Measurements from ENCODE around the gene NRM. TPM values are rescaled to one million over a fixed set of nuclear protein-coding genes. Genes with fewer than 3 reads are reported as not detected.

The NRM gene
- total RNA-seq, 1 experiment from 2014 or later, result 31.2 TPM

- peaks cover 56% of the 10 kb centered on the region for H3K36me3 Mint-ChIP-seq
- ChIA-PET CTCF (no interaction called here), POLR2A (no interaction called here)
- peaks cover 21% of the 10 kb centered on the region for H3K4me1 Mint-ChIP-seq
- no peaks in the 10 kb centered on the region for H3K27me3 Mint-ChIP-seq (ENCODE audit: low read depth)
- TF ChIP-seq ZNF263 (CRISPR knock-in tag; IDR thresholded peaks at IDR 0.05; ENCODE audit: low read depth) (no peak), E2F5 (CRISPR knock-in tag; IDR thresholded peaks at IDR 0.05) (no peak), CREB1 (CRISPR knock-in tag; IDR thresholded peaks at IDR 0.05) (no peak), ZNF317 (CRISPR knock-in tag; IDR thresholded peaks at IDR 0.05; ENCODE audit: borderline replicate concordance, low read depth) (no peak), FOXP4 (CRISPR knock-in tag; IDR thresholded peaks at IDR 0.05) (no peak), NR3C1 (CRISPR knock-in tag; conservative IDR thresholded peaks at IDR 0.05; ENCODE audit: low read depth) (no peak), NFYB (CRISPR knock-in tag; conservative IDR thresholded peaks at IDR 0.05; ENCODE audit: low read depth) (no peak), CDX4 (CRISPR knock-in tag; IDR thresholded peaks at IDR 0.05; ENCODE audit: borderline replicate concordance) (no peak), GABPB1 (CRISPR knock-in tag; IDR thresholded peaks at IDR 0.05) (no peak), TEAD4 (CRISPR knock-in tag; IDR thresholded peaks at IDR 0.05) (no peak), ATF6 (CRISPR knock-in tag; IDR thresholded peaks at IDR 0.05) (no peak), TEAD1 (CRISPR knock-in tag; IDR thresholded peaks at IDR 0.05) (no peak)
- TF ChIP-seq, protein P1, sequence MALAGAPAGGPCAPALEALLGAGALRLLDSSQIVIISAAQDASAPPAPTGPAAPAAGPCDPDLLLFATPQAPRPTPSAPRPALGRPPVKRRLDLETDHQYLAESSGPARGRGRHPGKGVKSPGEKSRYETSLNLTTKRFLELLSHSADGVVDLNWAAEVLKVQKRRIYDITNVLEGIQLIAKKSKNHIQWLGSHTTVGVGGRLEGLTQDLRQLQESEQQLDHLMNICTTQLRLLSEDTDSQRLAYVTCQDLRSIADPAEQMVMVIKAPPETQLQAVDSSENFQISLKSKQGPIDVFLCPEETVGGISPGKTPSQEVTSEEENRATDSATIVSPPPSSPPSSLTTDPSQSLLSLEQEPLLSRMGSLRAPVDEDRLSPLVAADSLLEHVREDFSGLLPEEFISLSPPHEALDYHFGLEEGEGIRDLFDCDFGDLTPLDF (CRISPR knock-in tag; IDR thresholded peaks at IDR 0.05), result no peak
- no peak overlapping the region for H3K27ac Mint-ChIP-seq
- no peak for DNase-seq (ENCODE audit: low spot score)
- ATAC-seq, result no peak
- H3K9me3 Mint-ChIP-seq, result no peaks in the 10 kb centered on the region
- no peak overlapping the region for H3K4me3 Mint-ChIP-seq
Observed at GRCh38 chr6:30714263-30714662, 23.5 kb upstream of the NRM start.

- no peak overlapping the region for H3K4me3 Mint-ChIP-seq
- peaks cover 70% of the 10 kb centered on the region for H3K36me3 Mint-ChIP-seq
- CTCF ChIA-PET, result interaction anchor here (0.6 kb wide), 1 partner anchor 33 kb away, joined by 3 read pairs; no protein-coding TSS in a partner anchor
- POLR2A ChIA-PET, result interaction anchor here (1.2 kb wide), 1 partner anchor 9 kb away, joined by 3 read pairs; no protein-coding TSS in a partner anchor
- ATAC-seq (no peak), DNase-seq (ENCODE audit: low spot score) (no peak)
- H3K9me3 Mint-ChIP-seq, result no peaks in the 10 kb centered on the region
- H3K4me1 Mint-ChIP-seq, result peaks cover 17% of the 10 kb centered on the region
- no peak overlapping the region for H3K27ac Mint-ChIP-seq
- no peaks in the 10 kb centered on the region for H3K27me3 Mint-ChIP-seq (ENCODE audit: low read depth)
- no peak for TF ChIP-seq ZNF121 (CRISPR knock-in tag; IDR thresholded peaks at IDR 0.05)
- no peak for TF ChIP-seq HMGA2 (CRISPR knock-in tag; IDR thresholded peaks at IDR 0.05)
- TF ChIP-seq ZNF317 (CRISPR knock-in tag; IDR thresholded peaks at IDR 0.05; ENCODE audit: borderline replicate concordance, low read depth), result no peak
- no peak for TF ChIP-seq GRHL2 (CRISPR knock-in tag; IDR thresholded peaks at IDR 0.05; ENCODE audit: insufficient replicate concordance, severe bottlenecking)
- TF ChIP-seq ZNF281 (CRISPR knock-in tag; IDR thresholded peaks at IDR 0.05), result no peak
- TF ChIP-seq, protein P2, sequence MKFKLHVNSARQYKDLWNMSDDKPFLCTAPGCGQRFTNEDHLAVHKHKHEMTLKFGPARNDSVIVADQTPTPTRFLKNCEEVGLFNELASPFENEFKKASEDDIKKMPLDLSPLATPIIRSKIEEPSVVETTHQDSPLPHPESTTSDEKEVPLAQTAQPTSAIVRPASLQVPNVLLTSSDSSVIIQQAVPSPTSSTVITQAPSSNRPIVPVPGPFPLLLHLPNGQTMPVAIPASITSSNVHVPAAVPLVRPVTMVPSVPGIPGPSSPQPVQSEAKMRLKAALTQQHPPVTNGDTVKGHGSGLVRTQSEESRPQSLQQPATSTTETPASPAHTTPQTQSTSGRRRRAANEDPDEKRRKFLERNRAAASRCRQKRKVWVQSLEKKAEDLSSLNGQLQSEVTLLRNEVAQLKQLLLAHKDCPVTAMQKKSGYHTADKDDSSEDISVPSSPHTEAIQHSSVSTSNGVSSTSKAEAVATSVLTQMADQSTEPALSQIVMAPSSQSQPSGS (CRISPR knock-in tag; IDR thresholded peaks at IDR 0.05; ENCODE audit: borderline replicate concordance, low read depth), result no peak
- TF ChIP-seq CBFB (CRISPR knock-in tag; IDR thresholded peaks at IDR 0.05; ENCODE audit: low read depth), result no peak
- TF ChIP-seq MXD4 (CRISPR knock-in tag; IDR thresholded peaks at IDR 0.05; ENCODE audit: borderline replicate concordance), result no peak
- TF ChIP-seq SMAD3 (CRISPR knock-in tag; IDR thresholded peaks at IDR 0.05; ENCODE audit: borderline replicate concordance), result no peak
- no peak for TF ChIP-seq ZNF512 (CRISPR knock-in tag; IDR thresholded peaks at IDR 0.05; ENCODE audit: borderline replicate concordance)
Observed at GRCh38 chr6:30712441-30712945, 21.7 kb upstream of the NRM start.

All from WTC11 (cell line).